HepG2 (cell line): ENCODE measurements around the gene GMPR.
"Not testable (repeated sequence)": the region's sequence is repeated elsewhere in the genome, so short reads cannot be mapped to it uniquely, and the experiment has no call there.

Experiments used
- DNMT3B ChIP-seq: conservative IDR thresholded peaks from 2 replicates; pipeline ENCODE4 v1.6.1; 2016; ENCODE audit warnings: missing biosample characterization, control low read depth
- ESRRA ChIP-seq: sonication (generic); formaldehyde crosslinking; IDR thresholded peaks from 2 replicates; pipeline ENCODE4 v1.5.1; 2020; ENCODE audit warnings: mild to moderate bottlenecking, low read depth, missing genetic modification reagents
- EZH2 ChIP-seq: conservative IDR thresholded peaks from 2 replicates; pipeline ENCODE4 v1.6.1; 2012; ENCODE audit warnings: mild to moderate bottlenecking, low read depth, low read length, moderate library complexity
- MIXL1 ChIP-seq: IDR thresholded peaks from 2 replicates; pipeline ENCODE4 v1.6.1; 2016
- ZBTB20 ChIP-seq: sonication (generic); formaldehyde crosslinking; IDR thresholded peaks from 2 replicates; pipeline ENCODE4 v1.8.1; 2023; ENCODE audit warnings: missing genetic modification reagents, low read depth, mild to moderate bottlenecking, borderline replicate concordance
- ZNF335 ChIP-seq: sonication (generic); formaldehyde crosslinking; IDR thresholded peaks from 2 replicates; pipeline ENCODE4 v1.4.0; 2020; ENCODE audit warnings: missing genetic modification reagents
- ZNF703 ChIP-seq: sonication (generic); formaldehyde crosslinking; IDR thresholded peaks from 2 replicates; pipeline ENCODE4 v1.5.1; 2020; ENCODE audit warnings: missing genetic modification reagents, mild to moderate bottlenecking, moderate library complexity, borderline replicate concordance
- TF ChIP-seq, protein P1 (sequence below): fragments of 450-650 bp; IDR thresholded peaks from 2 replicates; pipeline ENCODE4 v1.6.1; 2017; ENCODE audit warnings: mild to moderate bottlenecking
- TF ChIP-seq, protein P2 (sequence below): sonication (generic); formaldehyde crosslinking; IDR thresholded peaks from 2 replicates; pipeline ENCODE4 v1.4.0; 2020; ENCODE audit warnings: mild to moderate bottlenecking, missing genetic modification reagents
- TF ChIP-seq, protein P3 (sequence below), 2 experiments: sonication (generic) in 1 of 2; formaldehyde crosslinking in 1 of 2; IDR thresholded peaks; 2 replicates each; pipeline versions ENCODE4 v1.5.1 to v1.6.1; 2011 to 2020; ENCODE audit warnings: borderline replicate concordance in 1 of 2, low read depth in 1 of 2, low read length in 1 of 2, mild to moderate bottlenecking in 1 of 2, missing genetic modification reagents in 1 of 2, moderate library complexity in 1 of 2
- TF ChIP-seq, protein P4 (sequence below): sonication (generic); formaldehyde crosslinking; IDR thresholded peaks from 2 replicates; pipeline ENCODE4 v1.5.1; 2020; ENCODE audit warnings: missing genetic modification reagents, mild to moderate bottlenecking, borderline replicate concordance

DNA sequence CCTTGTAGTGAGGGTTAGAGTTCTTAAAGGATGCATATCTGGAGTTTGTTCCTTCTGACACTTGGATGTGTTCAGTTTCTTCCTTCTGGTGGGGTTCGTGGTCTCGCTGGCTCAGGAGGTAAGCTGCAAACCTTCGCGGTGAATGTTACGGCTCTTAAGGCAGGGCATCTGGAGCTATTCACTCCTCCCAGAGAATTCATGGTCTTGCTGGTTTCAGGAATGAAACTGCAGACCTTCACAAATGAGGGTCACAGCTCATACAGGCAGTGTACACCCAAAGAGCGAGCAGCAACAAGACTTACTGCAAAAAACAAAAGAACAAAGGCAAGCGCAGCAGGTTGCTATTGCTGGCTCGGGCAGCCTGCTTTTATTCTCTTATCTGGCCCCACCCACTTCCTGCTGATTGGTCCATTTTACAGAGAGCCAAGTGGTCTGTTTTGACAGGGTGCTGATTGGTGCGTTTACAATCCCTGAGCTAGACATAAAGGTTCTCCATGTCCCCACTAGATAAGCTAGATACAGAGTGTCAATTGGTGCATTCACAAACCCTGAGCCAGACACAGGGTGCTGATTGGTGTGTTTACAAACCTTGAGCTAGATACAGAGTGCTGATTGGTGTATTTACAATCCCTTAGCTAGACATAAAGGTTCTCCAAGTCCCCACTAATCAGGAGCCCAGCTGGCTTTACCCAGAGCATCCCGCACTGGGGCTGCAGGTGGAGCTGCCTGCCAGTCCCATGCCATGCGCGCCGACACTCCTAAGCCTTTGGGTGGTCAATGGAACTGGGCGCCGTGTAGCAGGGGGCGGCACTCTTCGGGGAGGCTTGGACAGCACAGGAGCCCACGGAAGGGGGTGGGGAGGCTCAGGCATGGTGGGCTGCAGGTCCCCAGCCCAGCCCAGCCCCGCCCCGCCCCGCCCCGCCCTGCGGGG, 12.0 kb upstream of the GMPR start:
- TF ChIP-seq, protein P1, sequence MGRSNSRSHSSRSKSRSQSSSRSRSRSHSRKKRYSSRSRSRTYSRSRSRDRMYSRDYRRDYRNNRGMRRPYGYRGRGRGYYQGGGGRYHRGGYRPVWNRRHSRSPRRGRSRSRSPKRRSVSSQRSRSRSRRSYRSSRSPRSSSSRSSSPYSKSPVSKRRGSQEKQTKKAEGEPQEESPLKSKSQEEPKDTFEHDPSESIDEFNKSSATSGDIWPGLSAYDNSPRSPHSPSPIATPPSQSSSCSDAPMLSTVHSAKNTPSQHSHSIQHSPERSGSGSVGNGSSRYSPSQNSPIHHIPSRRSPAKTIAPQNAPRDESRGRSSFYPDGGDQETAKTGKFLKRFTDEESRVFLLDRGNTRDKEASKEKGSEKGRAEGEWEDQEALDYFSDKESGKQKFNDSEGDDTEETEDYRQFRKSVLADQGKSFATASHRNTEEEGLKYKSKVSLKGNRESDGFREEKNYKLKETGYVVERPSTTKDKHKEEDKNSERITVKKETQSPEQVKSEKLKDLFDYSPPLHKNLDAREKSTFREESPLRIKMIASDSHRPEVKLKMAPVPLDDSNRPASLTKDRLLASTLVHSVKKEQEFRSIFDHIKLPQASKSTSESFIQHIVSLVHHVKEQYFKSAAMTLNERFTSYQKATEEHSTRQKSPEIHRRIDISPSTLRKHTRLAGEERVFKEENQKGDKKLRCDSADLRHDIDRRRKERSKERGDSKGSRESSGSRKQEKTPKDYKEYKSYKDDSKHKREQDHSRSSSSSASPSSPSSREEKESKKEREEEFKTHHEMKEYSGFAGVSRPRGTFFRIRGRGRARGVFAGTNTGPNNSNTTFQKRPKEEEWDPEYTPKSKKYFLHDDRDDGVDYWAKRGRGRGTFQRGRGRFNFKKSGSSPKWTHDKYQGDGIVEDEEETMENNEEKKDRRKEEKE, result not testable (repeated sequence)
- not testable (repeated sequence) for TF ChIP-seq MIXL1 (CRISPR knock-in tag); ESRRA; ZBTB20; DNMT3B (CRISPR knock-in tag); EZH2; ZNF703; ZNF335
- TF ChIP-seq, protein P2, sequence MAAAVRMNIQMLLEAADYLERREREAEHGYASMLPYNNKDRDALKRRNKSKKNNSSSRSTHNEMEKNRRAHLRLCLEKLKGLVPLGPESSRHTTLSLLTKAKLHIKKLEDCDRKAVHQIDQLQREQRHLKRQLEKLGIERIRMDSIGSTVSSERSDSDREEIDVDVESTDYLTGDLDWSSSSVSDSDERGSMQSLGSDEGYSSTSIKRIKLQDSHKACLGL (CRISPR knock-in tag), result not testable (repeated sequence)
- TF ChIP-seq, protein P3, sequence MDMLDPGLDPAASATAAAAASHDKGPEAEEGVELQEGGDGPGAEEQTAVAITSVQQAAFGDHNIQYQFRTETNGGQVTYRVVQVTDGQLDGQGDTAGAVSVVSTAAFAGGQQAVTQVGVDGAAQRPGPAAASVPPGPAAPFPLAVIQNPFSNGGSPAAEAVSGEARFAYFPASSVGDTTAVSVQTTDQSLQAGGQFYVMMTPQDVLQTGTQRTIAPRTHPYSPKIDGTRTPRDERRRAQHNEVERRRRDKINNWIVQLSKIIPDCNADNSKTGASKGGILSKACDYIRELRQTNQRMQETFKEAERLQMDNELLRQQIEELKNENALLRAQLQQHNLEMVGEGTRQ (IDR thresholded peaks at IDR 0.05; ENCODE audit: low read depth, low read length), result not testable (repeated sequence)
- TF ChIP-seq, protein P3 (CRISPR knock-in tag; IDR thresholded peaks at IDR 0.05; ENCODE audit: borderline replicate concordance), result not testable (repeated sequence)
- TF ChIP-seq, protein P4, sequence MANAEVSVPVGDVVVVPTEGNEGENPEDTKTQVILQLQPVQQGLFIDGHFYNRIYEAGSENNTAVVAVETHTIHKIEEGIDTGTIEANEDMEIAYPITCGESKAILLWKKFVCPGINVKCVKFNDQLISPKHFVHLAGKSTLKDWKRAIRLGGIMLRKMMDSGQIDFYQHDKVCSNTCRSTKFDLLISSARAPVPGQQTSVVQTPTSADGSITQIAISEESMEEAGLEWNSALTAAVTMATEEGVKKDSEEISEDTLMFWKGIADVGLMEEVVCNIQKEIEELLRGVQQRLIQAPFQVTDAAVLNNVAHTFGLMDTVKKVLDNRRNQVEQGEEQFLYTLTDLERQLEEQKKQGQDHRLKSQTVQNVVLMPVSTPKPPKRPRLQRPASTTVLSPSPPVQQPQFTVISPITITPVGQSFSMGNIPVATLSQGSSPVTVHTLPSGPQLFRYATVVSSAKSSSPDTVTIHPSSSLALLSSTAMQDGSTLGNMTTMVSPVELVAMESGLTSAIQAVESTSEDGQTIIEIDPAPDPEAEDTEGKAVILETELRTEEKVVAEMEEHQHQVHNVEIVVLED, result not testable (repeated sequence)
